HL-60 (cell line): ENCODE data around the gene PRDM5.

Experiments used
- DNase-seq, 2 experiments: peaks; one replicate each; pipeline ENCODE4 v3.0.0-alpha.2; 2010 to 2020; ENCODE audit warnings: low read depth in 1 of 2, low spot score in 1 of 2
- H3K27ac ChIP-seq: fragments of 250-450 bp; sonication (Bioruptor Pico); replicated peaks from 2 replicates; pipeline ENCODE4 v1.5.1; 2020; ENCODE audit warnings: mild to moderate bottlenecking, moderate library complexity
- H3K27me3 ChIP-seq: fragments of 250-450 bp; sonication (Bioruptor Pico); 2 replicates; pipeline ENCODE4 v1.5.1; 2021; ENCODE audit warnings: mild to moderate bottlenecking, moderate library complexity; ENCODE audit not compliant: insufficient read depth, poor library complexity, severe bottlenecking
- H3K4me3 ChIP-seq: replicated peaks from 2 replicates; pipeline ENCODE4 v1.5.1; 2011; ENCODE audit warnings: mild to moderate bottlenecking, control low read depth, low read length; ENCODE audit not compliant: insufficient read depth
- GABPA ChIP-seq: IDR thresholded peaks from 2 replicates; pipeline ENCODE4 v1.6.1; 2012; ENCODE audit warnings: low read depth
- POLR2AphosphoS5 ChIP-seq: IDR thresholded peaks from 2 replicates; pipeline ENCODE4 v1.6.1; 2012; ENCODE audit warnings: low read depth
- SPI1 ChIP-seq: IDR thresholded peaks from 2 replicates; pipeline ENCODE4 v1.6.1; 2012; ENCODE audit warnings: low read depth, mild to moderate bottlenecking, borderline replicate concordance
- TF ChIP-seq, protein P1 (sequence below): IDR thresholded peaks from 2 replicates; pipeline ENCODE4 v1.6.1; 2012; ENCODE audit warnings: low read depth; ENCODE audit not compliant: insufficient replicate concordance
- TF ChIP-seq, protein P2 (sequence below): IDR thresholded peaks from one replicate; pipeline ENCODE4 v1.5.1; 2011; ENCODE audit warnings: low read length, control low read depth, inconsistent platforms; ENCODE audit not compliant: insufficient read depth

Gene PRDM5

DNA sequence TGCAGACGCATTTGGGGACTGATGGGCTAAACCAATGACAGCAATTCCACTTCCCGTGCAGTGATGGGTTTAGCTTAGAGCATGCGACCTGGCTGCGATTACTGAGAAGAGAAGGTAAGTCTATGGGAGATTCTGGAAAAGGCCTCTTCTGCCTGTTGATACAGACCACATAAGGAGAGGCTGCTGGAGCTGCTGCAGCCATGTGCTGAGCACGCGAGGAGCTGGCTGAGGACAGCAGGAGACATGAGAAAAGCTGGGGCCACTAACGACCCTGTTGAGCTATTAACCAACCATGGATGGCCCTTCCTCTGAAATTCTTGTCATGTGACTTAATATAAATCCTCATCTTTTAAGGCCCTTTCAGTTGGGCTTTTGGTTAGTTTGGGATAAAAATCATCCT is 199.9 kb downstream of the PRDM5 start:
- Histone ChIP-seq H3K4me3 (no peak overlapping the region), H3K27ac (no peak overlapping the region), H3K27me3 (no peaks in the 10 kb centered on the region)
- TF ChIP-seq, protein P1, sequence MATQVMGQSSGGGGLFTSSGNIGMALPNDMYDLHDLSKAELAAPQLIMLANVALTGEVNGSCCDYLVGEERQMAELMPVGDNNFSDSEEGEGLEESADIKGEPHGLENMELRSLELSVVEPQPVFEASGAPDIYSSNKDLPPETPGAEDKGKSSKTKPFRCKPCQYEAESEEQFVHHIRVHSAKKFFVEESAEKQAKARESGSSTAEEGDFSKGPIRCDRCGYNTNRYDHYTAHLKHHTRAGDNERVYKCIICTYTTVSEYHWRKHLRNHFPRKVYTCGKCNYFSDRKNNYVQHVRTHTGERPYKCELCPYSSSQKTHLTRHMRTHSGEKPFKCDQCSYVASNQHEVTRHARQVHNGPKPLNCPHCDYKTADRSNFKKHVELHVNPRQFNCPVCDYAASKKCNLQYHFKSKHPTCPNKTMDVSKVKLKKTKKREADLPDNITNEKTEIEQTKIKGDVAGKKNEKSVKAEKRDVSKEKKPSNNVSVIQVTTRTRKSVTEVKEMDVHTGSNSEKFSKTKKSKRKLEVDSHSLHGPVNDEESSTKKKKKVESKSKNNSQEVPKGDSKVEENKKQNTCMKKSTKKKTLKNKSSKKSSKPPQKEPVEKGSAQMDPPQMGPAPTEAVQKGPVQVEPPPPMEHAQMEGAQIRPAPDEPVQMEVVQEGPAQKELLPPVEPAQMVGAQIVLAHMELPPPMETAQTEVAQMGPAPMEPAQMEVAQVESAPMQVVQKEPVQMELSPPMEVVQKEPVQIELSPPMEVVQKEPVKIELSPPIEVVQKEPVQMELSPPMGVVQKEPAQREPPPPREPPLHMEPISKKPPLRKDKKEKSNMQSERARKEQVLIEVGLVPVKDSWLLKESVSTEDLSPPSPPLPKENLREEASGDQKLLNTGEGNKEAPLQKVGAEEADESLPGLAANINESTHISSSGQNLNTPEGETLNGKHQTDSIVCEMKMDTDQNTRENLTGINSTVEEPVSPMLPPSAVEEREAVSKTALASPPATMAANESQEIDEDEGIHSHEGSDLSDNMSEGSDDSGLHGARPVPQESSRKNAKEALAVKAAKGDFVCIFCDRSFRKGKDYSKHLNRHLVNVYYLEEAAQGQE: no peak
- TF ChIP-seq, protein P2, sequence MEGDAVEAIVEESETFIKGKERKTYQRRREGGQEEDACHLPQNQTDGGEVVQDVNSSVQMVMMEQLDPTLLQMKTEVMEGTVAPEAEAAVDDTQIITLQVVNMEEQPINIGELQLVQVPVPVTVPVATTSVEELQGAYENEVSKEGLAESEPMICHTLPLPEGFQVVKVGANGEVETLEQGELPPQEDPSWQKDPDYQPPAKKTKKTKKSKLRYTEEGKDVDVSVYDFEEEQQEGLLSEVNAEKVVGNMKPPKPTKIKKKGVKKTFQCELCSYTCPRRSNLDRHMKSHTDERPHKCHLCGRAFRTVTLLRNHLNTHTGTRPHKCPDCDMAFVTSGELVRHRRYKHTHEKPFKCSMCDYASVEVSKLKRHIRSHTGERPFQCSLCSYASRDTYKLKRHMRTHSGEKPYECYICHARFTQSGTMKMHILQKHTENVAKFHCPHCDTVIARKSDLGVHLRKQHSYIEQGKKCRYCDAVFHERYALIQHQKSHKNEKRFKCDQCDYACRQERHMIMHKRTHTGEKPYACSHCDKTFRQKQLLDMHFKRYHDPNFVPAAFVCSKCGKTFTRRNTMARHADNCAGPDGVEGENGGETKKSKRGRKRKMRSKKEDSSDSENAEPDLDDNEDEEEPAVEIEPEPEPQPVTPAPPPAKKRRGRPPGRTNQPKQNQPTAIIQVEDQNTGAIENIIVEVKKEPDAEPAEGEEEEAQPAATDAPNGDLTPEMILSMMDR: no peak
- TF ChIP-seq GABPA (no peak), SPI1 (no peak), POLR2AphosphoS5 (no peak)
- no peak for DNase-seq

DNA sequence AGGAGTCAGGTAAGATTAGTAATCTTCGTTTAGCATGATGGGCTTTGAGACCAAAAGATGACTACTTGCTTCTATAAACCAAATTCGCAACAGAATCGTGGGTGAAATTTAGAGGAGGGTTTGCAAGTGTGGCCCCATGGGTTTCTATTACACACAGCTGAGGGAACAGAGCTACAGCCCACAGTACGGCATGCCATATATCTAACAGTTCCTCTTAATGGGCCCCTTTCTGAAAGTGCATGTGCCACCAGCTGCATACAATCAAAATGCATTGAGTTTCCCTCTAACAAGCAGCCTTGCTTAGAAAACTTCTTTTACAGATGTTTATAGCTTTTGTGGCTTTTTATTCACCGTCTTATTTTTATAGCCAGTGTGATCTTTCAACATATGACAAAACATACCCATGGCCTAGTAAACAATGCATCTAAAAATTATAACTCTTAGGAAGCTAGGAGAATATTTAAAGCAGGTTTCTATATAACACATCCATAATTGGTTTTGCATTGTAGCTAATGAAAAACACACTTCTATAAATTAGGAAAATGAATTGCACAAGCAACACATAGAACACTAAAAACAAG is 202.1 kb downstream of the PRDM5 start:
- Histone ChIP-seq H3K27ac (no peak overlapping the region), H3K27me3 (no peaks in the 10 kb centered on the region), H3K4me3 (no peak overlapping the region)
- DNase-seq: no peak
- TF ChIP-seq SPI1: no peak
- TF ChIP-seq, protein P2: no peak

DNA sequence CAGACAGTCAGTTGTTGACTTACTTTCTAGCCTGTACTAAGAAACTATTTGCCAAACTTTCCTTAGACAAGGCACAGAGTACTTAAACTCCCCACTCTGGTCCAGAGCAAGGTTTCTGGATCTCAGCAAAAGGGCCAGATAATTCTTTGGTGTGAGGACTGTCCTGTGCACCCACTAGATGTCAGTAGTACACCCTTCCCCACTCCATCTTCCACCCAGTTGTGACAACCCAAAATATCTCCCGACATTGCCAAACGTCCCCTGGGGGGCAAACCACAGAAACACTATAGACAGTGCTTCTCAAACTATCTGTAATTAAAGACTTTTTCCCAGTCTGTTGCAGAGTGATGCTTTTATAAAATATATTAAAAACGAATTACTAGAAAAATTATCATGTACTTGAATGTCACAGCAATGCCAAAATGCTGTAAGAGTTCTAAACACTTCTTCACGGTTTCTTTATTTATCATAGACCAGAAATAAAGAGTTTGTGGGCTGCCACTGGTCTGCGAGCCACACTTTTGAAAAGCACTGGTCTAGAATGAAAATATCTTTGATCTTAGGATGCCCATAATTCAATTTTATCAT is 203.5 kb downstream of the PRDM5 start:
- Histone ChIP-seq H3K27me3 (no peaks in the 10 kb centered on the region), H3K4me3 (no peak overlapping the region), H3K27ac (no peak overlapping the region)
- peak; percentile 20 to 54 for DNase-seq
- TF ChIP-seq SPI1: no peak
- TF ChIP-seq, protein P2: peak; percentile 81

DNA sequence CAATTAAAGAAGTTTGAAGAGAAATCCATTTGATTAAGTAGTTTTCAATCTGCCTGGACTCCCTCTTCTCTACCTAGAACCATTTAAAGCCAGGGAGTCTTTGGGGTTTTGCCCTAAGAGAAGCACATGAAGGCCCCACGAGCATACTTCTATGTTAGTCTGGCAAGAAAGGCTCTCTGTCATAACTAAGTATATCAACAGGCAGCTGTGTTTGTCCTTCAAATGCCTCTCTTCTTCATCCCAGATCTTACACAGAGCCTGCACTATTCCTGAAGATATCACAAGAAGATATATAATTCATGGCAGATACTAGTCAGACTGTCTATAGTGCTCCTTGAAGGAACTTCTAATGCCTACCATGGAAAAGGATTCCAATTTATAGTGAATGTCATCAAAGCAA is 206.2 kb downstream of the PRDM5 start:
- DNase-seq: no peak
- TF ChIP-seq, protein P1: no peak
- TF ChIP-seq GABPA: no peak
- no peak for TF ChIP-seq POLR2AphosphoS5
- TF ChIP-seq, protein P2: no peak
- Histone ChIP-seq H3K27ac (no peak overlapping the region), H3K4me3 (no peak overlapping the region), H3K27me3 (no peaks in the 10 kb centered on the region)
